ENCODE measurements around the gene SMNDC1.
A peak's percentile ranks its signal among the peaks of the same experiment; 100 is the strongest.

GRCh38 chr10:110311357-110311949 lies 6.7 kb upstream of the SMNDC1 start:
- TF ChIP-seq CTCF (IDR thresholded peaks at IDR 0.05; ENCODE audit: borderline replicate concordance, extremely low read depth, low read length, poor library complexity, severe bottlenecking) (peak; percentile 73), EZH2 (IDR thresholded peaks at IDR 0.05; ENCODE audit: borderline replicate concordance, low read depth, low read length, severe bottlenecking) (no peak)
